NCI-H2107 (cell line): ENCODE data around the gene MLLT1.

Experiments used
- DNase-seq: peaks from one replicate; lab custom pipeline; 2025; lab: John Stamatoyannopoulos, UW

MLLT1 gene

GRCh38 chr19:6221878-6222746 is 57.7 kb downstream of the MLLT1 start:
- DNase-seq, result no peak

- no peak for DNase-seq
Observed at GRCh38 chr19:6221220-6221877, 58.4 kb downstream of the MLLT1 start.

- no peak for DNase-seq
Observed at GRCh38 chr19:6220385-6221191, 59.2 kb downstream of the MLLT1 start.

- no peak for DNase-seq
Observed at GRCh38 chr19:6219586-6220290, 60.0 kb downstream of the MLLT1 start.

- no peak for DNase-seq
Observed at GRCh38 chr19:6219147-6219525, 60.6 kb downstream of the MLLT1 start.

GRCh38 chr19:6218491-6219146 is 61.2 kb downstream of the MLLT1 start:
- DNase-seq, result peak; percentile 23

- no peak for DNase-seq
Observed at GRCh38 chr19:6217752-6218334, 61.9 kb downstream of the MLLT1 start.

- peak; percentile 43 for DNase-seq
Observed at GRCh38 chr19:6216996-6217751, 62.6 kb downstream of the MLLT1 start.

GRCh38 chr19:6216236-6216995 is 63.4 kb downstream of the MLLT1 start:
- DNase-seq, result no peak

GRCh38 chr19:6215701-6216235 is 64.0 kb downstream of the MLLT1 start:
- no peak for DNase-seq

- no peak for DNase-seq
Observed at GRCh38 chr19:6214881-6215541, 64.8 kb downstream of the MLLT1 start.

GRCh38 chr19:6213696-6214641 is 65.8 kb downstream of the MLLT1 start:
- DNase-seq, result no peak

GRCh38 chr19:6213266-6213595 is 66.5 kb downstream of the MLLT1 start:
- no peak for DNase-seq

GRCh38 chr19:6212403-6213265 is 67.1 kb downstream of the MLLT1 start:
- no peak for DNase-seq

- no peak for DNase-seq
Observed at GRCh38 chr19:6211632-6212402, 68.0 kb downstream of the MLLT1 start.
